ENCODE measurements around the gene DUSP10.
A peak's percentile ranks its signal among the peaks of the same experiment; 100 is the strongest.

DNA sequence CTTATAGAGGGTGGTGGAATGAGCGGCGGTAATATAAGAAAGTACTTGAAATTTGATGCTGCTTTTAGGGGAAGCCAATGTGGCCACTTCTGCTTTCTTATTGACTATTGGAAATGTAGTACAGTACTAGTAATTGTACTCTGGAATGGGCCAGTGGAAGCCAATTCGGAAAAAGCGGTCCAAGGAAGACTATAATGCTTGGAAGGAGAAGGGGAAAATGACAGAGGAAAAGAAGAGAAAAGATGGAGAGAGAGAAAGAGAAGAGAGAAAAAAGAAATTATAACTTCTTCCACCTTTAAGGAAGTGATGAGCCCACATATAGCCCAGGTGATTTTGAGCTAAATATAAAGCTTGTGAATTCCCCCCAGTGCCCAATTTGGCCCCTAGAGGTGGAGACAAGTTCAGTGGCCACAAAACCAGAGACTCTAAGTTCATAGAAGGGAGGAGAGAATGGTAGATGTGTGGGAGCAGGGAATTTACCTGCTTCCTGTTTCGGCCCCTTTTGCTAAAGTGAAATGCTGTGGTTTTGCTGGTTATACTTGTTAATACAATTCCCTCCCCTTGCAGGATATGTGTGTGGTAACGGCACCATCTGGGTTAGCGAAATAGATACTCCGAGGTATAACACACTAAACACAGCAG, 35.7 kb upstream of the DUSP10 start:
- TF ChIP-seq, protein P1, sequence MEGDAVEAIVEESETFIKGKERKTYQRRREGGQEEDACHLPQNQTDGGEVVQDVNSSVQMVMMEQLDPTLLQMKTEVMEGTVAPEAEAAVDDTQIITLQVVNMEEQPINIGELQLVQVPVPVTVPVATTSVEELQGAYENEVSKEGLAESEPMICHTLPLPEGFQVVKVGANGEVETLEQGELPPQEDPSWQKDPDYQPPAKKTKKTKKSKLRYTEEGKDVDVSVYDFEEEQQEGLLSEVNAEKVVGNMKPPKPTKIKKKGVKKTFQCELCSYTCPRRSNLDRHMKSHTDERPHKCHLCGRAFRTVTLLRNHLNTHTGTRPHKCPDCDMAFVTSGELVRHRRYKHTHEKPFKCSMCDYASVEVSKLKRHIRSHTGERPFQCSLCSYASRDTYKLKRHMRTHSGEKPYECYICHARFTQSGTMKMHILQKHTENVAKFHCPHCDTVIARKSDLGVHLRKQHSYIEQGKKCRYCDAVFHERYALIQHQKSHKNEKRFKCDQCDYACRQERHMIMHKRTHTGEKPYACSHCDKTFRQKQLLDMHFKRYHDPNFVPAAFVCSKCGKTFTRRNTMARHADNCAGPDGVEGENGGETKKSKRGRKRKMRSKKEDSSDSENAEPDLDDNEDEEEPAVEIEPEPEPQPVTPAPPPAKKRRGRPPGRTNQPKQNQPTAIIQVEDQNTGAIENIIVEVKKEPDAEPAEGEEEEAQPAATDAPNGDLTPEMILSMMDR (conservative IDR thresholded peaks at IDR 0.05; ENCODE audit: low read length), result 0 out of 2 replicates have a peak, but pooled peaks have one; percentile 18
- TF ChIP-seq EZH2phosphoT487 (IDR thresholded peaks at IDR 0.05; ENCODE audit: borderline replicate concordance), result no peak; the same call in 1 of the 2 replicates
